Measurements from ENCODE around the gene ZNF148.
A peak's percentile ranks its signal among the peaks of the same experiment; 100 is the strongest.

ZNF148 gene

DNA sequence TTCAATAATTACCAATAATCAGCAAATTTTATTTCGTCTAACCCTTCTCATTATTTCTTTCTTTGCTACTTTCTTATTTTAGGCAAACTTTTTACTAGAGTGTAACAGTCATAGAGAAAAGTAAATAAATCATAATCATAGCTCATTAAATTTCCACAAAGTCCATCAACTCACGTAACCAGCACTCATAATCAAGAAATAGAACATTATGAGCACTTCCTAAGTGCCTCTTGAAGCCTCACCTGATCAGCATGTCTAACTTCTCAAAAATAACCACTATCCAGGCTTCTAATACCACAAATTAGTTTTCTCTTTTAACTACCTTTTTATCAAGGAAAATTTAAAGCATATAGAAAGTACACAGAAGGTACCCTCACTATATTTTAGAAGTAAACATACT is 124.2 kb downstream of the ZNF148 start:
- H3K27me3 Mint-ChIP-seq = no peaks in the 10 kb centered on the region
- no peak overlapping the region for H3K27ac Mint-ChIP-seq
- peaks cover 8% of the 10 kb centered on the region for H3K4me1 Mint-ChIP-seq (ENCODE audit: low read depth)
- no peak overlapping the region for H3K4me3 Mint-ChIP-seq
- no peaks in the 10 kb centered on the region for H3K9me3 Mint-ChIP-seq
- peaks cover 30% of the 10 kb centered on the region for H3K36me3 Mint-ChIP-seq (ENCODE audit: low read depth)

DNA sequence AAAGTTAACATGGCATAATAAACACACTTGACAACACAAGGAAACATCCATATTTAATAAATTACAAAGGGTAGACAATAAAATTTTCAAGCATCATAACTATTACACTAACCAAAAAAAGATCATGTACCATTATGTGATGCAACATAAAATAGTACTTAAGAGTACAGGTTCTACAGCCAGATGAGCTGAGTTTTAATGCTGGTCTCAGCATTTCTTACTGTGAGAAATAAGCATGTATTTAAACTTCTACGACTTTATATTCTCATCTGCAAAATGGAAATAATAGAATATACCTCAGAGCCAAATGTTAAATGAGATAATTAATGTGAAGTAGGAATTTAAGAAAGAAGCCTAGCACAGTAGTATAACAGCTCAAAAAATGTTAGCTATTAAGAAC is 128.9 kb downstream of the ZNF148 start:
- Mint-ChIP-seq H3K4me3 (no peak overlapping the region), H3K9me3 (no peaks in the 10 kb centered on the region), H3K36me3 (ENCODE audit: low read depth) (peaks cover 39% of the 10 kb centered on the region), H3K27me3 (no peaks in the 10 kb centered on the region), H3K27ac (no peak overlapping the region), H3K4me1 (ENCODE audit: low read depth) (no peaks in the 10 kb centered on the region)

DNA sequence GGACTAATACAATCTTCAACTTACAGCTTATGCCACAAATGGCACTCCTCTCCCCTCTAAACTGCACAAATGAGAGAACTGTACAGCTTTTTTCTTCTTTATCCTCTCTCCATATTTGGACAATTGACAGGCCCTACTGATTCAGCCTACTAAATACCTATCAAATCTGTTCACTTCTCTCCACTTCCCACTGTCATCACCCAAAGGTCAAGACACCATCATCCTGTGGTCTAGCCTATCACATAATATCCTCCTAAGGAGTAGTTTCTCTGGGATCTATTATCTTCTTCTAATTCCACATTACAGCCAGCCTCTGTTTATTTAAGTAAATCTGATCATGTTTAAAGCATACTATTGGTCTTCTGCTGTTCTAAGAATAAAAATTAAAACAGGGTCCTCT is 129.6 kb downstream of the ZNF148 start:
- H3K27ac Mint-ChIP-seq = no peak overlapping the region
- peaks cover 38% of the 10 kb centered on the region for H3K36me3 Mint-ChIP-seq (ENCODE audit: low read depth)
- no peaks in the 10 kb centered on the region for H3K27me3 Mint-ChIP-seq
- peaks cover 4% of the 10 kb centered on the region for H3K4me1 Mint-ChIP-seq (ENCODE audit: low read depth)
- H3K9me3 Mint-ChIP-seq = no peaks in the 10 kb centered on the region
- H3K4me3 Mint-ChIP-seq = no peak overlapping the region

DNA sequence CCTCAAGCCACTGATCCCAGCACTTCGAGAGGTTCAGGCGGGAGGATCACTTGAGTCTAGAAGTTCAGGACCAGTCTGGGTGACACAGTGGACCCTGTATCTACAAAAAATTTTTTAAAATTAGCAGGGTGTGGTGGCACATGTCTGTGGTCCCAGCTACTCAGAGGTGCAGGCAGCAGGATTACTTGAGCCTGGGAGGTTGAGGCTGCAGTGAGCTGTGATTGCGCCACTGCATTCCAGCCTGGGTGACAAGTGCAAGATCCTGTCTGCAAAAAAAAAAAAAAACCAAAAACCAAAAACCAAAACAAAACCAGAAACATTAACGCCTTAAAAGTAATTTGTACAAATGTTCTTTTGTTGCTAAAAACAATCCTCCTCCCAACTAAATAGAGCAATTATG is 134.6 kb downstream of the ZNF148 start:
- peaks cover 13% of the 10 kb centered on the region for H3K4me1 Mint-ChIP-seq (ENCODE audit: low read depth)
- H3K4me3 Mint-ChIP-seq = no peak overlapping the region
- H3K36me3 Mint-ChIP-seq (ENCODE audit: low read depth) = peaks cover 60% of the 10 kb centered on the region
- peaks cover 10% of the 10 kb centered on the region for H3K9me3 Mint-ChIP-seq
- no peaks in the 10 kb centered on the region for H3K27me3 Mint-ChIP-seq
- H3K27ac Mint-ChIP-seq = peak overlapping the region; percentile 8

DNA sequence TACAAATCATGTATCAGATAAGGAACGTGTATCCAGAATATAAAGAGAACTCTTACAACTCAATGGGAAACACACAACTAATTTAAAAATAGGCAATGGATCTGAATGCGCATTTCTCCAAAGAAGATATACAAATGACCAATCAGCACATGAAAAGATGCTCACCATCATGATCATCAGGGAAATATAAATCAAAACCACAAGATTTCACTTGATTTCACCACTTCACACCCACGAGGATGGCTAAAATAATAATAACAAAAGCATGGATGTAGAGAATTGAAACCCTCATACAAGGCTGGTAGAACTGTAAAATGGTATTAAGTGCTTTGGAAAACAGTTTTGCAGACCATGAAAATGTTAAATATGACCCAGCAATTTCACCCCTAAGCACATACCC is 135.9 kb downstream of the ZNF148 start:
- peaks cover 13% of the 10 kb centered on the region for H3K4me1 Mint-ChIP-seq (ENCODE audit: low read depth)
- H3K27ac Mint-ChIP-seq = no peak overlapping the region
- H3K4me3 Mint-ChIP-seq = no peak overlapping the region
- H3K36me3 Mint-ChIP-seq (ENCODE audit: low read depth) = peaks cover 59% of the 10 kb centered on the region
- H3K9me3 Mint-ChIP-seq = peaks cover 13% of the 10 kb centered on the region
- H3K27me3 Mint-ChIP-seq = no peaks in the 10 kb centered on the region

DNA sequence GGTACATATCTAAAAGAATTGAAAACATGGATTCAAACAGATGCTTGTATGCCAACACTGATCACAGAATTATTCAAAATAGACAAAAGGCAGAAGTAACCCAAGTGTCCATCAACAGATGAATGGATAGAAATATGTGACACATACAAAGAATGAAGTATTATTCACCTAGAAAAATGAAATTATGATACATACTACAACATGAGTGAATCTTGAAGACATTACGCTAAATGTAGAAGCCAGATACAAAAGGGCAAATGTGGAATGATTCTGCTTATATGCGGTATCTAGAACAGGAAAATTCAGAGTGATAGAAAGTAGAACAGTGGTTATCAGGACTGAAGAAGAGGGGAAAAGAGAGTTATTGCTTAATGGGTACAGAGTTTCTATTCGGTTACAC is 136.4 kb downstream of the ZNF148 start:
- H3K4me1 Mint-ChIP-seq (ENCODE audit: low read depth) = peaks cover 13% of the 10 kb centered on the region
- no peaks in the 10 kb centered on the region for H3K27me3 Mint-ChIP-seq
- H3K36me3 Mint-ChIP-seq (ENCODE audit: low read depth) = peaks cover 60% of the 10 kb centered on the region
- peaks cover 13% of the 10 kb centered on the region for H3K9me3 Mint-ChIP-seq
- H3K4me3 Mint-ChIP-seq = no peak overlapping the region
- no peak overlapping the region for H3K27ac Mint-ChIP-seq

DNA sequence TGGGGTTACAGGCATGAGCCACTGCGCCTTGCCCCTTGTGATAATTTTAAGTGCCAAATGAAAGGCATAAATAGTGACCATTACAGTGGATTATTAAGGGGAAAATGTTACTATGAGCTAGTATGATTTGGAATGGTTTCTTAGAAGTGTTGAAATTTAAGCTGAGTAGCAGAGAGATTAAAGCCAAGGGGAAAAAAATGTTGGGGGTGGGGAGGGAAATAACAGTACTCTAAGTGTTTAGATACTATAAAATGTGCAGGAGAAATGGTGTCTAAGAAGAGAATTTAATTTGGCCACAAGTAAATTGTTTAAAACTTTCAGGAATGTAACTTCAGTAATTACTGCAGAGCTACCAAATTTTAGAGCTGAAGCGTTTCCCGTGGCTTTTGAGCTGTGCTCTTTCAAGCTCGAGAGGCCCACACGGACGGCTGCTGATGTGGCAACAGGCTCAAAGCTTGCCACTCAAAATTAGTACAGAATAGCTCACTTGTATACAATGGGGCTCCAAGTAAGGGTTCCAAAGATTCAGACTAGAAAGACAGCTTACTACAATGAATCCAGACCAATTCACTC is 138.7 kb downstream of the ZNF148 start:
- H3K27ac Mint-ChIP-seq = no peak overlapping the region
- peaks cover 13% of the 10 kb centered on the region for H3K9me3 Mint-ChIP-seq
- H3K36me3 Mint-ChIP-seq (ENCODE audit: low read depth) = peaks cover 71% of the 10 kb centered on the region
- no peak overlapping the region for H3K4me3 Mint-ChIP-seq
- H3K4me1 Mint-ChIP-seq (ENCODE audit: low read depth) = peaks cover 28% of the 10 kb centered on the region
- H3K27me3 Mint-ChIP-seq = no peaks in the 10 kb centered on the region

DNA sequence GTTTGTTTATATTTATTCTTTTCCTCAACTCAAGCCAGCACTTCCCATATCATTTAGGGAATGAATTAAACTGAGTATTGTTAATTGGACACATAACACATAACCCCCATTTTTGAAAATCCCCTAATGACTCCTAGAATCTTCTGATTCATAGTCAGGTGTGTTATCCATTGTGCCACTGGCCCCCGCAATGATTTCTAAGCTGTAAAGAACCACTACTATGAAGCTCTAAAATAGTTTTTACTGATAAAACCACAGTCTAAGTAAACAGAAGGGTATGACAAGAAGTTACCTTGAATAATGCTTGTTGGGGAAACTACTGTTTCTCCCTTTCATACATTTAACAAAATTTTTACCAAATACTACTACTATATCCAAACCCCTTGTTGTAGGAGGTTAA is 140.3 kb downstream of the ZNF148 start:
- Mint-ChIP-seq H3K9me3 (peaks cover 13% of the 10 kb centered on the region), H3K4me3 (no peak overlapping the region), H3K27ac (no peak overlapping the region), H3K4me1 (ENCODE audit: low read depth) (peaks cover 24% of the 10 kb centered on the region), H3K27me3 (no peaks in the 10 kb centered on the region), H3K36me3 (ENCODE audit: low read depth) (peaks cover 66% of the 10 kb centered on the region)

DNA sequence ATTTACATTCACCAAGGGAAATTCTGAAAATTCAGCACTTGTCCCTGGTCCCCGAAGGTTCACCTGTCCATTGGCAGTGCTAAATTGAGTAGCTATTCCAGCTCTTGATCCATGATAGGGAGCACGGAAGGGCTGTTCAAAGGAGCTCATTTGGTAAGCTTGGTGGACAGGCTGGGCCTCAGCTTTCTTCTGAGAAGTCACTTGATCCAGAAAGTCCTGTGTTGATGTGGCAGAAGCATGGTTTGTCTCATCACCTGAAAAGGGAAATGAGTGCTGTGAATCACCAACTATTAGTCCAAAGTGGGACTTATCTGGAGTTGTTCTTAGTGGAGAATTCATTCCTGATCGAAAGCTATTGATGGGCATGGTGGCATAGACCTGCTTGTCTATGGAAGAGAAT is 142.7 kb downstream of the ZNF148 start:
- H3K9me3 Mint-ChIP-seq = peaks cover 13% of the 10 kb centered on the region
- H3K27ac Mint-ChIP-seq = peak overlapping the region; percentile 65
- H3K27me3 Mint-ChIP-seq = no peaks in the 10 kb centered on the region
- peaks cover 15% of the 10 kb centered on the region for H3K4me1 Mint-ChIP-seq (ENCODE audit: low read depth)
- peaks cover 56% of the 10 kb centered on the region for H3K36me3 Mint-ChIP-seq (ENCODE audit: low read depth)
- no peak overlapping the region for H3K4me3 Mint-ChIP-seq

DNA sequence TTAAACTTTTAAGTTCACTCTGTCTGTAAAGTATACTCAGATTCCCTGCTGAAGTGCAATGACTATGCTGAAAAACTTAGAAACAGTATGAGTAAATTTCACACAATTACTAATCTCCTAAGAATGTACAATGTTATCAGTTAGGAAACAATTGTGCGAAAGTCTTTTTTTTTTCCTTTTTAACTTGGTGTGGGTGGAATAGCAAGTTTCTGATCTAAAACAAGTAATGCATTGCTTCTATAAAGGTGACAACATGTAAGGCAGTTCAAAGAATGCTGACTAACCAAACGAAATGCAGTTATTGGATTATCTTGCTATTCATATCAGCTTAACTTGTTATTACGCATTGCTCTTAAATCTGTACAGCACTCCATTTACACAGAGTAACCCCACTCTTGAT is 143.2 kb downstream of the ZNF148 start:
- H3K27ac Mint-ChIP-seq = peak overlapping the region; percentile 65

DNA sequence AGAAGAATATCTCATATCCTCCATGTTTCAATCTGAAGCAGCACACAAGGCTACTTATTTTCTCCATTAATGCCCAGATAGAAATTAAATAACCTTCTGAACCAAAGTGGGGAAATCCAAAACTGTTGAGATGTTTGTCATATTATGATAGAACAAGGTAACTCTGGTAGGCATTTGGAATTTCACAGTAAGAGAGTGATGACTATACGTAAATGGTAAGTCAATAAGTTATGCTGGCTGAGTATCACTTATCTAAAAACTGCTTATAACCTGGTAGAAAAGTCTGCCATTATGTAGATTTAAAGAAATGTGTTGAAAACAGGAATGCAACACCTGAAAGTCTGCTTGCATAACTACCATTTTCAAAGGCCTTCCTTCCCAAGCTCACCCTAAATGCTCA is 145.4 kb downstream of the ZNF148 start:
- H3K27me3 Mint-ChIP-seq = no peaks in the 10 kb centered on the region
- H3K4me1 Mint-ChIP-seq (ENCODE audit: low read depth) = peaks cover 15% of the 10 kb centered on the region
- H3K27ac Mint-ChIP-seq = no peak overlapping the region
- H3K9me3 Mint-ChIP-seq = no peaks in the 10 kb centered on the region
- no peak overlapping the region for H3K4me3 Mint-ChIP-seq
- peaks cover 35% of the 10 kb centered on the region for H3K36me3 Mint-ChIP-seq (ENCODE audit: low read depth)

More for the DNA sequence above, 143.2 kb downstream of the ZNF148 start:
- peaks cover 52% of the 10 kb centered on the region for H3K36me3 Mint-ChIP-seq (ENCODE audit: low read depth)
- H3K4me3 Mint-ChIP-seq = no peak overlapping the region
- H3K27me3 Mint-ChIP-seq = no peaks in the 10 kb centered on the region
- H3K9me3 Mint-ChIP-seq = peaks cover 10% of the 10 kb centered on the region
- H3K4me1 Mint-ChIP-seq (ENCODE audit: low read depth) = peaks cover 15% of the 10 kb centered on the region

DNA sequence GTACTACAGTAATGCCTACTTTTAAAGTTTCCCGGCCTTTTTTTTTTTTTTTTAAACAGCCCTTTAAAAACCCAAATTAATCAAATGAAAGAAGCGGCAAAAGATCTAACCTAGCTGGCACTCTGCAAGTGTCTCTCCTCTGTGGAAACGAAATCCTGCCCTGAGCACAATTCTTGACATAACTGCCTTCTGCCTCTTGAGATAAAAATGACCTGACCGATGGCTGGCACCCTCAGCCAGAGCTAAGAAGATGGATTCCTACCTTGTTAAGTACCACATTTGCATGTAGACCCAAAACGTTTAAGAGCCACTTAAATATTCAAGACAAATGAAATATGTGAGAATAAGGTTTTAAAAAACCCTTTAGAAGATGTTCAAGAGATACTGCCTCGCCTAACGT is 146.0 kb downstream of the ZNF148 start:
- Mint-ChIP-seq H3K36me3 (ENCODE audit: low read depth) (peaks cover 35% of the 10 kb centered on the region), H3K9me3 (no peaks in the 10 kb centered on the region)

DNA sequence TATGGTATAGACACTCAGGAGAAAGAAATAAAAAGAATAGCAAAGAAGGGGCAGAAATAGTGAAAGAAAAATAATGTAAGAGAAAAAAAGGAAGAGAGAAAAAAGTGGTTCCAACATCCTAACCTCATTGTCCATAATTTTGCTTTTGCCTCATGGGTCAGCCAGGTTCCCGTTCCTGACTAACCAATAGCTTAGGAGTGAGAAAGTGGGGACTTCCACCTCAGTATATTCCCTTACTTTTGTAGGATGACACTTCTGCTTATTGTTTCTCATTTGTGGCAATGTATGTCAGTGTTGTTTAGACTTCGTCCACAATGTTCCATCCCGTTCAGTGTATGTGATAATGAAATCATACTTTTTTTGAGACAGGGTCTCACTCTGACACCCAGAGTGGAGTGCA is 153.3 kb downstream of the ZNF148 start:
- Mint-ChIP-seq H3K4me3 (no peak overlapping the region), H3K36me3 (ENCODE audit: low read depth) (no peaks in the 10 kb centered on the region), H3K27me3 (no peaks in the 10 kb centered on the region), H3K9me3 (no peaks in the 10 kb centered on the region), H3K4me1 (ENCODE audit: low read depth) (peaks cover 6% of the 10 kb centered on the region), H3K27ac (no peak overlapping the region)

More for the DNA sequence above, 146.0 kb downstream of the ZNF148 start:
- Mint-ChIP-seq H3K27me3 (no peaks in the 10 kb centered on the region), H3K4me1 (ENCODE audit: low read depth) (peaks cover 15% of the 10 kb centered on the region), H3K4me3 (no peak overlapping the region), H3K27ac (no peak overlapping the region)

DNA sequence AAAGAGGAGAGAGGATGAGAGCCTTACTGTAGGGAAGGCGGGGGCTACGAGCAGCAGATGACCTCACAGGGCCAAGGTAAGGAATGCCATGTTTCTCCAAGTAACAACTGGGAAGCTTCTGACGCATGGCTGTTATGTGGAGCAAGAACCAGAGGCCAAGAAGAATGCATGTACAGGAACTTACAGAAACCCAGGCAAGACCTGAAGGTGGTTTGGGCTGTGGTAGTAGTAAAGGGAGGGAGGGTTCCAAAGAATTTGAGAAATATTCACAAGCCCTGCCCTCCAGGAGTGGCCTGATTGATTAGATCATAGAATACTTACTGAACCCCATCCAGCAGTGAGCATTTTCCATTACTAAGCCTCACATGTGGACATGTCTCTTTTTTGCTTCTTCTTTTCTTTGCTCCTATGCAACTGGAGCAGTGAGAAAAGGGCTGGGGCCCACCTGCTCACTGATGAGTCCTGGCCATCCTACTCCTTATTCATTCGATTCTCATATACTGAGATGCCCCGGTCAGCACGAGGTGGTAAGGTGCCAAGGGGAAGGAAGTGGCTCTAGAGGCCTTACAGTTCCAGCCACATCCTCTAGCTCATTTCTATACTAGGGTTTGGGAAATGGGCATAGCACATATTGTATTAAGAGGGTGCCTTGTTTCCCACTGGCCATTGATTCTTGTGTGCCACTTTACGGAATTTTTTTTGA is 154.2 kb downstream of the ZNF148 start:
- Mint-ChIP-seq H3K36me3 (ENCODE audit: low read depth) (no peaks in the 10 kb centered on the region), H3K27ac (no peak overlapping the region), H3K9me3 (no peaks in the 10 kb centered on the region), H3K4me1 (ENCODE audit: low read depth) (peaks cover 6% of the 10 kb centered on the region), H3K4me3 (no peak overlapping the region), H3K27me3 (no peaks in the 10 kb centered on the region)

DNA sequence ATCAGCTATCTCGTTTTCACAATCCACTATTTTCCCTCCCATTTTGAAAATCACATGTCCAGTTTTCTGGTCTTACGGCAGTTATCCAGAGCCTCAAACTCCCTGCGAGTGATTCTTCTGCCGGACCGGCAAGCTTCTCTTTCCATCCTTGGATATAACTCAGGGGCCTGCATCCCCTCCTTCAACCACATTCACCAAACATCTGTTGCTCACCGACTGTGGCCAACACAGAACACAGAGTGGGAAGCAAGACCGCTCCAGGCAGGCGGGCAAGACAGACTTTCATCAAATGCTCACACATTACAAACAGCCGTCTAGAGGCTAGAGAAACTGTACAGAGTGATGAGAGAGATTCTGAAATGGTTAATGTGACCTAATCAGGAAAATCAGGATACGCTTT is 154.9 kb downstream of the ZNF148 start:
- H3K27ac Mint-ChIP-seq = no peak overlapping the region
- no peaks in the 10 kb centered on the region for H3K36me3 Mint-ChIP-seq (ENCODE audit: low read depth)
- no peaks in the 10 kb centered on the region for H3K27me3 Mint-ChIP-seq
- H3K9me3 Mint-ChIP-seq = no peaks in the 10 kb centered on the region
- no peak overlapping the region for H3K4me3 Mint-ChIP-seq
- peaks cover 6% of the 10 kb centered on the region for H3K4me1 Mint-ChIP-seq (ENCODE audit: low read depth)

DNA sequence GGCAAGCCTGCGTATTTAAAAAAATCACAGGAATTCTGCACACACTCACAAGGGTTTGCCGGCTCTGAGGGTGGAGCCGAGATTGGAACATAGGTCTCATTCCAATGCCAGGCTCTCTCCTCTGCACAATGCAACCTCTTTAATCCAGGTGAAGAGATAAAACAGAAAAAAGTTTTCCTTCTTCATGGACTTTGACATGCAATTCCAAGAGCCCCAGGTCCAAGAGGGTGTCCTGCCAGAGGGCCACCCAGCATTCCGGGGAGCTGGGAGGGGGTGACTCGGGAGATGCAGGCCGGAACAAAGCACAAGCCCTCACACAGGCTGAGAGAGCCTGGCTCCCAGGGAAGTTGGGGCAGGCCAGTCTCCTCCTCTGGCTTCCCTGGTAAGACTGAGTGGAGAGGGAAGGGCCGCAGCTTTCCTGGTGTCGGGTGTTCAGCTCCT is 155.8 kb downstream of the ZNF148 start:
- Mint-ChIP-seq H3K4me1 (ENCODE audit: low read depth) (peaks cover 13% of the 10 kb centered on the region), H3K4me3 (no peak overlapping the region), H3K27me3 (peaks cover 7% of the 10 kb centered on the region), H3K27ac (no peak overlapping the region), H3K36me3 (ENCODE audit: low read depth) (no peaks in the 10 kb centered on the region), H3K9me3 (no peaks in the 10 kb centered on the region)
